Keratinocyte (primary cell): ENCODE measurements around the gene TSKU.

Experiments
- EZH2 ChIP-seq: IDR thresholded peaks from one replicate; pipeline ENCODE4 v1.6.1; 2012; ENCODE audit warnings: inconsistent platforms, mild to moderate bottlenecking, low read length, moderate library complexity
- TF ChIP-seq, protein P1 (sequence below), 3 experiments: IDR thresholded peaks in 1 of 3; conservative IDR thresholded peaks in 1 of 3; optimal IDR thresholded peaks in 1 of 3; 2 replicates in 2 of 3; 3 replicates in 1 of 3; pipeline versions ENCODE3 to v1.5.1; 2011; ENCODE audit warnings: low read length in 3 of 3, mild to moderate bottlenecking in 3 of 3, moderate library complexity in 2 of 3, control low read depth in 1 of 3, inconsistent platforms in 1 of 3; ENCODE audit not compliant: insufficient read depth in 2 of 3; ENCODE audit errors: extremely low read depth in 1 of 3

GRCh38 chr11:76798671-76799065 is 15.5 kb downstream of the TSKU start:
- TF ChIP-seq, protein P1, sequence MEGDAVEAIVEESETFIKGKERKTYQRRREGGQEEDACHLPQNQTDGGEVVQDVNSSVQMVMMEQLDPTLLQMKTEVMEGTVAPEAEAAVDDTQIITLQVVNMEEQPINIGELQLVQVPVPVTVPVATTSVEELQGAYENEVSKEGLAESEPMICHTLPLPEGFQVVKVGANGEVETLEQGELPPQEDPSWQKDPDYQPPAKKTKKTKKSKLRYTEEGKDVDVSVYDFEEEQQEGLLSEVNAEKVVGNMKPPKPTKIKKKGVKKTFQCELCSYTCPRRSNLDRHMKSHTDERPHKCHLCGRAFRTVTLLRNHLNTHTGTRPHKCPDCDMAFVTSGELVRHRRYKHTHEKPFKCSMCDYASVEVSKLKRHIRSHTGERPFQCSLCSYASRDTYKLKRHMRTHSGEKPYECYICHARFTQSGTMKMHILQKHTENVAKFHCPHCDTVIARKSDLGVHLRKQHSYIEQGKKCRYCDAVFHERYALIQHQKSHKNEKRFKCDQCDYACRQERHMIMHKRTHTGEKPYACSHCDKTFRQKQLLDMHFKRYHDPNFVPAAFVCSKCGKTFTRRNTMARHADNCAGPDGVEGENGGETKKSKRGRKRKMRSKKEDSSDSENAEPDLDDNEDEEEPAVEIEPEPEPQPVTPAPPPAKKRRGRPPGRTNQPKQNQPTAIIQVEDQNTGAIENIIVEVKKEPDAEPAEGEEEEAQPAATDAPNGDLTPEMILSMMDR (optimal IDR thresholded peaks at IDR 0.05 in 1 of 3, IDR thresholded peaks at IDR 0.05 in 1 of 3, conservative IDR thresholded peaks at IDR 0.05 in 1 of 3; ENCODE audit: extremely low read depth in 1 of 3, insufficient read depth in 2 of 3, low read length in 3 of 3) = no peak
- no peak for TF ChIP-seq EZH2
